Stimulated activated CD8-positive, alpha-beta memory T cell treated with anti-CD3 and anti-CD28 coated beads, Interleukin-7, amount 100 ng/mL, for 24 hours (primary cell): ENCODE results near the gene F7.
A peak's percentile ranks its signal among the peaks of the same experiment; 100 is the strongest.
"Not testable (repeated sequence)": the region's sequence is repeated elsewhere in the genome, so short reads cannot be mapped to it uniquely, and the experiment has no call there.

Source experiments
- DNase-seq: peaks from one replicate; pipeline ENCODE4 v3.0.0-alpha.2; 2020; ENCODE audit warnings: low read depth

F7 gene

GRCh38 chr13:113153810-113154748, 48.5 kb downstream of the F7 start:
- peak; percentile 38 for DNase-seq

GRCh38 chr13:113155201-113155600, 49.6 kb downstream of the F7 start:
- DNase-seq = no peak

DNA sequence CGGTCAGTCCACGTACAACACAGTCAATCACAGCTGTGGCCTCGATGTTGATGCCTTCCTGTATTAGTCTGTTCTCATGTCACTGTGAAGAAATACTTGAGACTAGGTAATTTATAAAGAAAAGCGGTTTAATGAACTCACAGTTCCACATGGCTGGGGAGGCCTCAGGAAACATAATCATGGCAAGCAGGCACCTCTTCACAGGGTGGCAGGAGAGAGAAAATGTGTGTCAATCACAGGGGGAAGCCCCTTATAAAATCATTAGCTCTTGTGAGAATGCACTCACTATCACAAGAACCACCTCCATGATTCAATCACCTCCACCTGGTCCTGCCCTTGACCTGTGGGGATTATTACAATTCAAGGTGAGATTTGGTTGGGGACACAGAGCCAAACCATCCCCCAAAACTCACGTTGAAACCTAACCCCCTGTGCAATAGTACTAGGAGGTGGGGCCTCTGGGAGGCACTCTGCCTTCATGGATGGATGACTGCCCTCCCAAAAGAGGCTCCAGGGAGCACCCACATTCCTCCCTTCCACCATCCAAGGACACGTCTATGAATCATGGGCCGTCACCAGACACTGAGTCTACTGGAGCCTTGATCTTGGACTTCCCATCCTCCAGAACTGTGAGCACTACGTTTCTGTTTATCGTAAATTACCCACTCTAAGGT, 50.5 kb downstream of the F7 start:
- DNase-seq = no peak

DNA sequence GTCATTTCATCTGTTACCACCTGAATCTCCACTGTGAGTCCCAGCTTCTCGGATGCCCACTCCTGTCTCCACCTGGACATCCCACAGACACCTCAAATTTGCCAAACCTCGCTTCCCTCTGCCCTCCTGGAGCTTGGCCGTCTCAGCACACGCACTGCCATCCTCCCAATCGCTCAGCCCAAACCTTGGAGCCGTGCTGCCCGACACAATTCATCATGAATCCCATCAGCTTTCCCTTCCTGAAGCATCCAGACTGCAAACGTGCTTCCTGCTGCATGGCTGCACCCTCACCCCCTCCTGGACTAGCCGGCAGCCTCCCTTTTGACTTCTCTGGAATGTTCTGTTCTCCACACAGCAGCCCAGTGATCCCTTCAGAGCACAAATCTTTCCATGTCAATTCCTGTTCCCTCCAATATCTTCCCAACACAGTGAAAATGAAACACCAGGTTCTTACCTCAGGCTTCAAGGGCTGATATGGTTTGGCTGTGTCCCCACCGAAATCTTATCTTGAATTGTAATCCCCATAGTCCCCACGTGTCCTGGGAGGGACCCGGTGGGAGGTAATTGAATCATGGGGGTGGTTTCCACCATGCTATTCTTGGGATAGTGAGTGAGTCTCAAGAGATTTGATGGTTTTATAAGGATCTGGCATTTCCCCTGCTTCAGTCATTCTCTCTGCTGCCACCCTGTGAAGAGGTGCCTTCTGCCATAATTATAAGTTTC, 51.8 kb downstream of the F7 start:
- DNase-seq = no peak

DNA sequence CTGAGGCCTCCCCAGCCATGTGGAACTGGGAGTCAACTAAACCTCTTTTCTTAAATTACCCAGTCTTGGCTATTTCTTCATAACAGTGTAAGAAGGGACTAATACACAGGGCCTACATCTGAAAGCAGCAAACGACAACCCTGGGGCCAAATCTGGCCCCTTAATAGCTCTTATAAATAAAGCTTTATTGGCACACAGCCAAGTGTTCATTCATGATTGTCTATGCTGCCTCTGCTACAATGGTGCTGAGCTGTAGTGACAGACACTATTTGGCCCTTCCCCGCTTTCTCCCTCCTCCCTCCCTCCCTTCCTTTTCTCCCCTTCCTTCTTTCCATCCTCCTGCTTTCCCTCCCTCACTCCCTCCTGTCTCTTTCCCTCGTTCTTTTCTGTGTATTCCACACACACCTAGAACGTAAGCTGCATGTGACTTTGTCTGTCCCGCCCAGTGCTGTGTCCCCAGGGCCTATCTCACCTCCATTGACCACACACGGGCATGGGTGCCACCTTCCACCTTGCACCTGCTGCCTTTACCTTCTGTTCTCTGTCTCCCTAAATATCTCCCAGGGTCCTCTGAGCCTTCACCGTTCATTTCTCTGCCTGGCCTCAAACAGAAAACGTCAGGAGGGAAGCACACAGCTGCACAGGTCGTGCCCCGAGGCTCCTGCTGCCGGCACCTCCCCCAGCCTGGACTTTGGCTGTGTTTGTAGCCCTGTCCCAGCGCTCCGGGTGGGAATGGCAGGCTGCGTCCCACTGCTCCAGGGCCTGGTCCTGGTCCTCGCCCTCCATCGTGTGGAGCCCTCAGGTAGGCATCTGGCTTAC, 52.5 kb downstream of the F7 start, which contains the start of gene PROZ:
Gene PROZ, plus strand, starts transcription at position 720 of the 819 bp plus-strand sequence. Its CDS starts 13 bp downstream, at position 733.
- no peak for DNase-seq

DNA sequence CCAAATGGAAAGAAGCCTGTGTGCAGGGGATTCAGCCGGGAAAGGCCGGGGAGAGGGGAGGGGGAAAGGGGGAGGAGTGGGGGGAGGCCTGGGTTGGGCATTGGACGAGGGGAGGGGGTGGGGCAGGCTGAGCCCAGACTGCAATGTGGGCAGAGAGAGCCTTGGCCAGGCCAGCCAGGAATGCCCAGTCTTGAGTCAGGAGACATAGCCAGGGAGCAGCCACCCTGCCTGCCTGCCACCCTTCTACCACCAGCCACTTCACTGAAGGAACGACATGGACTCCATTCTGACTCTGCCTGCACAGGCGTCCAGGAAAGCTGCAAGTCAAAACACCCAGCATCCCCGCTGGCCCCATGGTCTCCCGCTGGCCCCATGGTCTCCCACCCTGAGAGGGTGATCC, 53.4 kb downstream of the F7 start:
- DNase-seq = no peak

- no peak for DNase-seq
These were observed 54.1 kb downstream of the F7 start for GRCh38 chr13:113159701-113160100.

DNA sequence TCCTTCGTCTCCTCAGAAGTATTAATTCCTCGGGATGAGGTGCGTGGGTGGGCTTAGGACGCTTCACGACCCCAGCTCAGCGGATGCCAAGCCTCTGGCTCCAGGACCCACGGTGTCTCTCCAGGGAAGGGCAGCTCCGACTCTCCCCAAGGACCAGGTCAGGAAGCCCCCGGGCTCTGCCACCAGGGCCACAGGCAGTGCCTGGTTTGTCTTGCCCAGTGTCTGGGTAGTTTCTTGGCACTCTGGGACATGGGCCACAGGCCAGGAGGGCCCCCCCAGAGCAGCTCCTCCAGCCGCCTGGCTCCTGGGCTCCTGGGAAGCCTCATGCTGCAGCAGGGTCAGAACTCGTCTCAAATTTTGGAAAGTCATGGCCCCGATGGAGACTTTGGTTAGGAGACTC, 55.4 kb downstream of the F7 start:
- no peak for DNase-seq

DNA sequence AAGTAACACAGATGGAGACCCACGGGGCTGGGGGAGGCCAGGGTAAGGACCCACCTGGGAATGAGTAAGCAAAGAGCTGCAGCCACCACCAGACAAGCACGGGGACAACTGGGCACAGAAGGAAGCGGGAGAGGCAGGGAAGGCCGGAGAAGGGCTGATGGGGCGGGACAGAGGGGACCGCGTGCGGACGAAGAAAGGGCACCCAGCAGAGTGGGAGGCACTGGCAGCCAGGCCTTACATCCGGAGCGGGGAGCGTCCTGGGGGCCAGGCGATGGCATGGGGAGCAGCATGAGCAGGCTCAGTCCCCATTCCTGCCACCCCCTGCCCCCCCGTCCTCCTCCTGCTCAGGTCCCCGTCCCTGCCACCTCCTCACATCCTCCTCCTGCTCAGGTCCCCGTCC, 55.8 kb downstream of the F7 start:
- DNase-seq = no peak

GRCh38 chr13:113161975-113162374, 56.4 kb downstream of the F7 start:
- not testable (repeated sequence) for DNase-seq

GRCh38 chr13:113162783-113163685, 57.4 kb downstream of the F7 start:
- no peak for DNase-seq

DNA sequence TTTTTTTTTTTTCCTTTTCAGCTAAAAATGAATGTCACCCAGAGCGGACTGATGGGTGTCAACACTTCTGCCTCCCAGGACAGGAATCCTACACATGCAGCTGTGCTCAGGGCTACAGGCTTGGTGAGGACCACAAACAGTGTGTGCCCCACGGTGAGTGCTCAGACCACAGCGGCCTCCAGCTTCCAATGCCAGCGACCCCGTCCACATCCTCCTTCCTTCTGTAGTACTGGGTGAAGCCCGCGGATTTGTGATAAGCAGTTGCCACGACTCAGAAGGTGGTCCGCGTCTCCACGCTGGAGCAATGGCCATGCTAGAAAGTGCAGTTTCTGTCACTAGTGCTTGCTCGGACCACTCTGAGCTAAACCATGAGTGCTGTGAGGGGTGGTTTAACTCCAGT, 58.9 kb downstream of the F7 start:
- DNase-seq = no peak

DNA sequence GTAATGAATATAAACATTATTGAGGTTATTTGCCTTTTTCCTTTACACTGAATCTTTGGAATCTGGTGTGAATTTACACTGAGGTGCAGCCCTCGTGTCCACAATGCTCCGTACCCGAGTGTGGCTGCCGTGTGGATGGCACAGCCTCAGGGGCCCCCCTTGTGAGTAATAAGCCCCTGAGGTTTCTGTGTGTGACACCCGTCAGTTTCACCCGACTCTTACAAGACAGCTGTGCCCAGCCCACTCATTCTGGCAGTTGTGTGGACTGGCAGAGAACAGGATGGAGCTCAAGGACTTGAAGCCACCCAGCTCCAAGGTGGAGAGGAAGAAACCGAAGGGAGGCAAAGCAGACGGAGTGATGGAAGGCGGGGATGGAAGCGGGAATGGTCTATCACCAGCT, 60.7 kb downstream of the F7 start:
- no peak for DNase-seq

GRCh38 chr13:113166681-113167080, 61.1 kb downstream of the F7 start:
- DNase-seq = no peak

GRCh38 chr13:113167155-113167554, 61.6 kb downstream of the F7 start:
- no peak for DNase-seq

- DNase-seq = no peak
These were observed 62.0 kb downstream of the F7 start for GRCh38 chr13:113167575-113167974.

- no peak for DNase-seq
These were observed 62.6 kb downstream of the F7 start for GRCh38 chr13:113168211-113168610.

DNA sequence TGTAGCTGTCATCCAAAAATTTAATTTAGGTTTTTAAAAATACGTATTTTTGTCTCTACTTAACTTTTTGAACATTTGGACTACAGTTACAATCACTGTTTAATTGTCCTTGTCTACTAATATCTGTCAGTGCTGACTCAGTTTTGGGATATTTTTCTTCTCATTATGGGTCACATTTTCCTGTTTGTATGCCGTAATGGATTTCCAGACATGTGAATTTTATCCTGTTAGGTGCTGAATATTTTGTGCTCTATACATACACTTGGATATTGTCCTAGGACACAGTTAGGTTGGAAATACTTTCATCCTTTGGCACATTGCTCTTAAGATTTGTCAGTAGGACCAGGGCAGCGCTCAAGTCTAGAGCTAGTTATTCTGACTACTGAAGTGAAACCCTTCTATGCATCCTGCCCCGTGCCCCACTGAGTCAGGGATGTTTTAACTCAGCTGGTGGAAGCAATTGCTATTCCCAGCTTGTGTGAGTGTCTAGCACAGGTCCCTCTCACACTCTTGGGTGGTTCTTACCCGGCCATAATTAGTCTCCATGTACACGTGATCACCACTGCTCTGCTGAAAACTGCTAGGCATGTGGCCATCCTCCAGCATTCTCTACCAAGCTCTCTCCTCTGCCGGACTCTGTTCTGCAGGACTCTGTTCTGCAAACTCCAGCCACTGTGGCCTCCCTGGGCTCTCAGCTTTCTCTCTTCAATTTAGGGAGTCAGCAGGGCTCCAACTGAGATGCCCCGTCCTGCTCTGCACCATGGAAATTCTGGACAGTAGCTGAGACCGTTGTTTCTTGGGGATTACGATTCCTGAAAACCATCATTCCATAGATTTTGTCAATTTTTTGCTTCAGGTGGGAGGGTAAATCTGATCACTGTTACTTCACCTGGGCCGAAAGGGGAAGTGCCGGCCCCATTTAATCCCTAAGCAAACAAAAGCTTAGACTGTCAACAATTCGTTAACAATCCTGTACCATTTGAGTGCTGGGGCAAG, 64.0 kb downstream of the F7 start:
- no peak for DNase-seq
